ENCODE measurements around the gene APOC3. TPM values are rescaled to one million over a fixed set of nuclear protein-coding genes. Genes with fewer than 3 reads are reported as not detected.
A peak's percentile ranks its signal among the peaks of the same experiment; 100 is the strongest.

Gene APOC3
- total and polyA plus RNA-seq, 2 experiments from 2014 or later, result 2,125 to 2,309 TPM

DNA sequence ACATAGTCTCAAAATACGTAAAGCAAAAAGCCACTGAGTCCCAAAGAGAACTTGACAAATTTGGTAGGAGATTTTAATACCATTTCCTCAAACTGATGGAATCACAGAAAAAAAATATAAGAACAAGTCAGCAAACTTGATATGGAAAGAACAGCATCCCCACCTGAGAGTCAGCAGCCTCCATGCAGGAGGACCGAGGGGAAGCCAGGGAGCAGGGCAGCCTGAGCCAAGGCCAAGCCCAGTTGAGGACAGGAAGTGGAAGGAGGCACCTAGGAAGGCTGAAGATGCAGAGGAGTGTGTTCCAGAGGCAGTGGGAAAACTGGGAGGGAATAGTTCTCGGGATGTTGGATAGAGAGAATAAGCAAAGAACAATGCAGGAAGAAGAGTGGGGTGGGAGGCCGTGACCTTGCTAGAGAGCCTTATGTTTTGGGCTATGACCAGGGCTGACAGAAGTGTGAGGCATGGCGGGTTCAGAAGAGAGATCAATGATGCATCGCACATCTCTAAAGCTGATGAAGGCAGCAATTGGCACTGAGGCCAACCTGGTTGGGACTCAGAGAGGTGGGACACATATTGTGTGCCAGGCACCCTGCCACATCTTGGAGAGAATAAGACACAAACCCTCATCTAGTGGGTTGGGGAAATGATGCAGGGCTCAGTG lies 22.0 kb upstream of the APOC3 start:
- no peak overlapping the region for H2AFZ ChIP-seq
- TF ChIP-seq EZH2phosphoT487 (IDR thresholded peaks at IDR 0.05; ENCODE audit: low read depth, severe bottlenecking, unreplicated experiment), result no peak
- TF ChIP-seq EZH2 (IDR thresholded peaks at IDR 0.05; ENCODE audit: borderline replicate concordance), result no peak
- TF ChIP-seq, protein P1, sequence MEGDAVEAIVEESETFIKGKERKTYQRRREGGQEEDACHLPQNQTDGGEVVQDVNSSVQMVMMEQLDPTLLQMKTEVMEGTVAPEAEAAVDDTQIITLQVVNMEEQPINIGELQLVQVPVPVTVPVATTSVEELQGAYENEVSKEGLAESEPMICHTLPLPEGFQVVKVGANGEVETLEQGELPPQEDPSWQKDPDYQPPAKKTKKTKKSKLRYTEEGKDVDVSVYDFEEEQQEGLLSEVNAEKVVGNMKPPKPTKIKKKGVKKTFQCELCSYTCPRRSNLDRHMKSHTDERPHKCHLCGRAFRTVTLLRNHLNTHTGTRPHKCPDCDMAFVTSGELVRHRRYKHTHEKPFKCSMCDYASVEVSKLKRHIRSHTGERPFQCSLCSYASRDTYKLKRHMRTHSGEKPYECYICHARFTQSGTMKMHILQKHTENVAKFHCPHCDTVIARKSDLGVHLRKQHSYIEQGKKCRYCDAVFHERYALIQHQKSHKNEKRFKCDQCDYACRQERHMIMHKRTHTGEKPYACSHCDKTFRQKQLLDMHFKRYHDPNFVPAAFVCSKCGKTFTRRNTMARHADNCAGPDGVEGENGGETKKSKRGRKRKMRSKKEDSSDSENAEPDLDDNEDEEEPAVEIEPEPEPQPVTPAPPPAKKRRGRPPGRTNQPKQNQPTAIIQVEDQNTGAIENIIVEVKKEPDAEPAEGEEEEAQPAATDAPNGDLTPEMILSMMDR (IDR thresholded peaks at IDR 0.05; ENCODE audit: poor library complexity), result no peak
- no peaks in the 10 kb centered on the region for H4K20me1 ChIP-seq (ENCODE audit: insufficient read depth, poor library complexity, severe bottlenecking)
- no peaks in the 10 kb centered on the region for H3K9me2 ChIP-seq (replicated peaks; ENCODE audit: insufficient read depth)
- no peak overlapping the region for H3K4me3 ChIP-seq
- no peaks in the 10 kb centered on the region for H3K79me2 ChIP-seq
- H3K4me2 ChIP-seq, result no peak overlapping the region
- 89% methylated on average over 6 of the region's 6 CpGs for WGBS (ENCODE audit: low lambda C conversion rate, missing lambda C conversion rate)
- H3K9me3 ChIP-seq (ENCODE audit: low read depth), result no peaks in the 10 kb centered on the region
- H3K36me3 ChIP-seq (replicated peaks; ENCODE audit: insufficient read depth, low read depth), result no peaks in the 10 kb centered on the region
- no peak for DNase-seq (ENCODE audit: low spot score)
- peaks cover 6% of the 10 kb centered on the region for H3K4me1 ChIP-seq (ENCODE audit: insufficient read depth)
- H3K27me3 ChIP-seq, result no peaks in the 10 kb centered on the region
- peak overlapping the region; percentile 56 for H3K27ac ChIP-seq

DNA sequence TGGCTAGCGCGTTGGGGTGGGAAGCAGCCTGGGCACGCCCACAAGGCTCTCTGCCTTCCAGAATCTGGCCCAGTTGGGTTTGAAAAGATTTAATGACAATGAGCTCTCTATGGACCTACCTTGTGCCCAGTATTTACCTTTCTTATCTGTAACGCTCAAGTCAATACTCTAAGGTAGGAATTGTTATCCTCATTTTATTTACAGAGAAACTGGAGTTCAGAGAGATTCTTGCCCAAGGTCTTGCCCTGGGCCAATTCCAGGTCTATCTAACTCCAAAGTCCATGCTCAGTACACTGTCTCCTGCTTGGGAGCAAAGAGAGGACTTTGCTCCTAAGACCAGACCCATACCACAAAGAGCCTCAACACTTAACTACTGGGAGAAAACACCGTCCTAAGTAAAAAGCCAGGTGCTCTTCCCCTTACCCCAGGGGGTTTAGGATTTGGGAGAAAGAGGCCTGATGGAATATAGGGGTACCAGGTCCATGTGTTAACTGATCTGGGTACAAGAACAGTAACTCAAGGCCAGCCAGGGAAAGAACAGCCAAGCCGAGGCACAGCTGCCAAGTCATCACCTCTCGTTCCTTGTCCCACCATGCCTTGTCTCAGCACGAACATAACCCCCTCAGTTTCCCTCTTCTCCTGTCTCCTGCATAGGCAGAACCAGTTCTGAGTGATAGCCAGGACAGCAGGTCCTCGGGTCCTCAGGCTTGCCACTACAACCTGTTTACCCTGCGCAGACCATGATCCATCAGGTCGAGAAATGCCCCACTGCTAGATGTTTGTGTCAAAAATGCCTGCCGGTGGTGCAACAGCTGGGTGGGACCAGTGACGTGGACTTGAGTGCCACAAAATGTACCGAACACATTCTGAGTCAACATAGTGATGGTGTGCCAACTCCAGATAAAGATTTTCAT lies 21.2 kb upstream of the APOC3 start:
- no peaks in the 10 kb centered on the region for H3K27me3 ChIP-seq
- no peaks in the 10 kb centered on the region for H3K9me2 ChIP-seq (replicated peaks; ENCODE audit: insufficient read depth)
- 54% methylated on average over 14 of the region's 14 CpGs for WGBS (ENCODE audit: low lambda C conversion rate, missing lambda C conversion rate)
- peak overlapping the region; percentile 93 for H3K27ac ChIP-seq
- H3K4me1 ChIP-seq (ENCODE audit: insufficient read depth), result peaks cover 11% of the 10 kb centered on the region
- no peaks in the 10 kb centered on the region for H3K79me2 ChIP-seq
- H2AFZ ChIP-seq, result no peak overlapping the region
- DNase-seq (ENCODE audit: low spot score), result no peak
- TF ChIP-seq, protein P1 (IDR thresholded peaks at IDR 0.05; ENCODE audit: poor library complexity), result no peak
- TF ChIP-seq EZH2phosphoT487 (IDR thresholded peaks at IDR 0.05; ENCODE audit: low read depth, severe bottlenecking, unreplicated experiment), result no peak
- no peak for TF ChIP-seq EZH2 (IDR thresholded peaks at IDR 0.05; ENCODE audit: borderline replicate concordance)
- H4K20me1 ChIP-seq (ENCODE audit: insufficient read depth, poor library complexity, severe bottlenecking), result no peaks in the 10 kb centered on the region
- H3K4me2 ChIP-seq, result peak overlapping the region; percentile 47
- no peak overlapping the region for H3K4me3 ChIP-seq
- H3K36me3 ChIP-seq (replicated peaks; ENCODE audit: insufficient read depth, low read depth), result no peaks in the 10 kb centered on the region
- H3K9me3 ChIP-seq (ENCODE audit: low read depth), result no peaks in the 10 kb centered on the region

DNA sequence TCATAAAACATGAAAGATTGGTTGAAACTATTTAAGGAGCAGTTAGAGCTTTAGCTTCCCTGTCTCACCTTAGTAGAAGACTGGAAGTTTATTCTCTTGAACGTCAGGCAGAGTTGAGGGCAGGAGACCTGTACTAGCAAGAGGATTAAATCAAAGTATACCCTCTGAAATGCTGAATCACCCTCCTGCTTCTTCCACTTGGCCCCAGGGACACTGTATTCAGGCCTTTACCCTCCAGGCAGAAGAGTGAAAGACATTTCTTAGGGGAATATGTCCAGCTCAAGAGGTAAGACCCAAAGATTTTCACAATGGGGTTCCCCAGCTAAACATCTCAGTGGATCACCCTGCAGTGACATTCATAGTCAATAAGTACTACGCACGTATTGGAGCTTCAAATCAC lies 18.5 kb upstream of the APOC3 start:
- DNase-seq (ENCODE audit: low spot score), result no peak
- TF ChIP-seq EZH2phosphoT487 (IDR thresholded peaks at IDR 0.05; ENCODE audit: low read depth, severe bottlenecking, unreplicated experiment), result no peak
- Histone ChIP-seq H2AFZ (peak overlapping the region; percentile 25), H3K9me2 (replicated peaks; ENCODE audit: insufficient read depth) (no peaks in the 10 kb centered on the region), H3K4me1 (ENCODE audit: insufficient read depth) (peaks cover 14% of the 10 kb centered on the region), H4K20me1 (ENCODE audit: insufficient read depth, poor library complexity, severe bottlenecking) (no peaks in the 10 kb centered on the region), H3K4me2 (no peak overlapping the region), H3K9me3 (ENCODE audit: low read depth) (no peaks in the 10 kb centered on the region), H3K4me3 (no peak overlapping the region), H3K36me3 (replicated peaks; ENCODE audit: insufficient read depth, low read depth) (no peaks in the 10 kb centered on the region), H3K27me3 (no peaks in the 10 kb centered on the region), H3K79me2 (no peaks in the 10 kb centered on the region), H3K27ac (peak overlapping the region; percentile 52)
- 90% methylated on average over 3 of the region's 3 CpGs for WGBS (ENCODE audit: low lambda C conversion rate, missing lambda C conversion rate)

DNA sequence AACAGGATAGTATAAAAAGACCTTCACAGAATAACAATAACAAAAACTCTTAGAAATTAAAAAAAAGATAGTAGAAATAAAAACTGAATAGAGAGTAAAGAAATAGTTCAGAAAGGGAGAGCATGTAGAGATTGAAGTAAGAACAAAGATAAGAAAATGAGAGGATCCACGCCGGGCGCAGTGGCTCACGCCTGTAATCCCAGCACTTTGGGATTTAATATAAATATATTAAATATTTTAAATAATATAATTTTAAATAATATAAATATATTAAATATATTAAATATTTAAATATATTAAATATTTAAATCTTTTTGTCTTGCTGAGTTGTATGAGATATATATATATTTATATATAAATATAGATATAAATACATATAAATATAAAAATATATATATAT lies 17.6 kb upstream of the APOC3 start:
- no peaks in the 10 kb centered on the region for H3K9me2 ChIP-seq (replicated peaks; ENCODE audit: insufficient read depth)
- no peaks in the 10 kb centered on the region for H4K20me1 ChIP-seq (ENCODE audit: insufficient read depth, poor library complexity, severe bottlenecking)
- no peaks in the 10 kb centered on the region for H3K9me3 ChIP-seq (ENCODE audit: low read depth)
- no peaks in the 10 kb centered on the region for H3K36me3 ChIP-seq (replicated peaks; ENCODE audit: insufficient read depth, low read depth)
- no peaks in the 10 kb centered on the region for H3K79me2 ChIP-seq
- peaks cover 14% of the 10 kb centered on the region for H3K4me1 ChIP-seq (ENCODE audit: insufficient read depth)
- no peak overlapping the region for H3K4me3 ChIP-seq
- no peak overlapping the region for H3K27ac ChIP-seq
- 87% methylated on average over 4 of the region's 4 CpGs for WGBS (ENCODE audit: low lambda C conversion rate, missing lambda C conversion rate)
- TF ChIP-seq, protein P1 (IDR thresholded peaks at IDR 0.05; ENCODE audit: poor library complexity), result no peak
- TF ChIP-seq EZH2 (IDR thresholded peaks at IDR 0.05; ENCODE audit: borderline replicate concordance) (no peak), EZH2phosphoT487 (IDR thresholded peaks at IDR 0.05; ENCODE audit: low read depth, severe bottlenecking, unreplicated experiment) (no peak)
- no peaks in the 10 kb centered on the region for H3K27me3 ChIP-seq
- H3K4me2 ChIP-seq, result no peak overlapping the region
- no peak overlapping the region for H2AFZ ChIP-seq
- DNase-seq (ENCODE audit: low spot score), result no peak
